Stimulated activated CD8-positive, alpha-beta memory T cell treated with anti-CD3 and anti-CD28 coated beads, Interleukin-12 subunit alpha, Interleukin-12 subunit beta, amount 100 ng/mL, for 4 hours (primary cell): Measurements from ENCODE around the gene OSBPL3.

Source experiments
- DNase-seq: peaks from one replicate; pipeline ENCODE4 v3.0.0-alpha.2; 2020; ENCODE audit warnings: low read depth

The OSBPL3 gene

DNA sequence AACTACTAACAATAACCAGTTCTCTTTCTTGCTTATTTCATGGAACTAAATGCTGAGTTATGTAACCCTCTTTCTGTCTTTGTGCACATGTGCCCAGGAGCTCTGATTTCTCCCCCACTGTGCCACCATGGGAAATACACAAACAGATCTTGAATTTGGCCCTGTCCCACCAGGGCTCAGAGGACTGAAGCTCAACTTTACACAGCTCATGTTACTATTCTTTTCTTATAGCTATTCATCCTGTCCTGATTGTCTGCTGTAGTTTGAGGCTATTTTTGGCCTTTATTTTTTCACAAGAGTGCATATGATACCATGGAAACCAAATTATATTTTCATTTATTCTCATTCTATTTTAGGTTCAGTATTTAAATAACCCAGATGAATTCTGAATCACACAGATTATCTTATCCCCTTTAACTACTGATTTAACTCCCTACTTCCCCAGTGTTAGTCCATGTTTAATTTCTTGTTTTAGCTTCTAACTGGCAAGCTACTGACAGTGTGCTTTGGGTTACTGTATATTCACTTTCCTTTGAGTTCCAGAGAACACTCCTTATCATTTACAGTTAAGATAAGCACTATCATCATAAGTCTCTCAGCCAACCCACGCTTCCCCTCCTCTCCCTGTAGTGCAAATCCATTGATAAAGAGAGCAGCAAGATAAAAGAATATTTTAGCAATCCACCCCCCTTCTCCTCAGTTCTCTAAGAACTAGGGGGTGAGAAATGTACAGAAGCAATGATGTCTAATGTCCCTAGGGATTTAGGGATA is 150.9 kb downstream of the OSBPL3 start:
- DNase-seq, result no peak

DNA sequence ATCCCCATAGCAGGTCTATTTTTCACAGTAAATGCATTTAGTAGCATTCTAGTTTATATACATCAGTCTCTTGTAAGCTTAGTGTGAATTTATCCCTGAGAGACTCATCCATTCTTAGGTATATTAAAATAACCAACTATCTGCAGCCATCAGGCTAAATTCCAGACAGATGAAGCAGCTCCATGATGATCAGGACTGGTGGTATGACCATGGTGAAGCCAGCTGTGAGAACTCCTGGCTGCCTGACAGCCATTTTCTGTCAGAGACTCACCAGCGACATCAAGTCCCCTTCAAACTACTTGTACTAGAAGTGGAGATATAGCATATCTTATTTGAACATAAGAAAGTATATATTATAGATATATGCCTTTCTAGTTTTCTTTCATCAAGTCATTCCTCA is 152.4 kb downstream of the OSBPL3 start:
- DNase-seq, result no peak

DNA sequence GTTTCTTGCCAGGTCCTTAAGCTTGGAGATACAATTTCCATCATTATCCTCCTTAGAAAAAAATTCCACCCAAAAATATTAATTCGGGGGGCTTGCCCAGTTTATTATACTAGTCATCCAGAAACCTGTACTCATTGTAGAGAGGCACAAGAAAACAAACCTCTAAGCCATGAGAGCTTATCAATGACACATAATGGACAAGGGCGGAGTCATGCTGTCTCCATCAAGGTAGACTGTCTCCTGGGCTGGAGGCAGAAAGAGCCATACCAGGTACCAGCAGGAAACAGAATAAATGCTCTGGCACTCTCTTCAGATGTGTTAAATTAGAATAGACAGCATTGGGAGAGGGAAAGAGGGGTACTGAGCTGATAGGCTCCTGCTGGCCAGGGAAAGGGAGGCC is 153.0 kb downstream of the OSBPL3 start:
- no peak for DNase-seq

DNA sequence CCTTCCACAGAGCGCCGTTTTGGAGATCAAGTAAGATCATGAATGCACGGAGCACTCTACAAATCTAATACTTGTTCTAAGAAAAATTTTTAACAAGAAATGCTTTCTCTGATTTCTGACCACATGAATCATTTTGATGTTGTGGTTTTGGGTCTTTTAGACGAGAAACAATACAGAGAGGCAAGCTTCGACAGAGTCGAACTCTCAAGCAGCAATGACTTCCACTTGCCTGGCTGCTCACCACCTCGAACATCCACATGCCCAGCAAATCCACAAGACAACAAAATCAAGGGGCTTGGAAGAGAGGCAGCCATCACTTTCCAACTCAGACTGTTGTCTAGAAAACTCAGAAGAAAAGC is 153.3 kb downstream of the OSBPL3 start:
- no peak for DNase-seq

DNA sequence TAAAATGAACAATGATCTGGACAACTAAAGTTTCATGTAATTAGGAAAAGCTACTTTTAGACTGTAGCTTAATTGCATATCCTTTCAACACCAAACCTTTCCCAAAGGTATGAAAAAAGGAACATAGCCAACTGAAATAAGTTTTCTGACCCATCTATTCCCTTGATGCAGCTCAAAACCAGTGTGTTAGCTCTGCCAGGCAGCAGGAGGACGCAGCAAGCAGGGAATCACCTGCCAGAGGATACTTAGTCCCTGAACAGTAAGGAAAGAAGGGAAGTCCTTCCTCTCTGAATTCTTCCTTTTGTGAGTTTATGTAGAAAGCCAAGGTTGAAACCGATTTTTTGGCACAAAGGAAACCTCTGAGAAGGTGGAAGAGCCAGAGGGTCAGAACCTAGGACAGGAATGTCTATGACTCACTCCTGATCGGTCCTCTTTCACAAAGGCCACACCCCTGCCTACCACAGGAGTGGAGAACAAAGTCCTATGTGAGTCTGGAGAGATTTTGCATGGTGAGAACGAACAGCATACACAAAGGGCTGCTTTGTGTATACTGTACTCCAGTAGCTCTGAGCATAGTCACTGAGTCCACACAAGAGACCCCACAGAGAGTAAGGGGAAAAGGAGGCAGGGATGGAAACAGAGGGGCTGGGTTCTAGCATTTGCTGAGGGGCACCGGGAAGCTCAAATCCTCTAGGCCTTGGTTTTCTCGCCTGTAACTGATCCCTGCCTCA is 153.9 kb downstream of the OSBPL3 start:
- no peak for DNase-seq

DNA sequence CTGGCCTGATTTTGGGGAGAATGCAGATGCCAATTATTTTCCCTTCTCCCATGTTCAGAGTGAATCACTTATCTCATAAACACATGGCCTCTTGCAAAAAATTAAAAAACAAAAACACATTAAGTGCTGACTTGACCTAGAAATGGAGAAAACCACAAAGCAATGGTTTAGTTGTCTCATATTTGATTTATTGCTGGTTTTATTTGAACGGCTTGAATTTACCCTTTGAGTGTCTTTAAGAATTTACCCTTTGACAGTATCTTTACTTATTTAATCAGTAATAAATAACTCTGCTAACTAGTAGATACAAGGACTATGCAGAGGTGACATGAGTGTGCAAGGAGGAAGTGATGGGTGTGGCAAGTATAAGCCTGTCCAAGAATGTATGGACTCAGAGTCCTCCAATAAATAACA is 154.6 kb downstream of the OSBPL3 start:
- no peak for DNase-seq

DNA sequence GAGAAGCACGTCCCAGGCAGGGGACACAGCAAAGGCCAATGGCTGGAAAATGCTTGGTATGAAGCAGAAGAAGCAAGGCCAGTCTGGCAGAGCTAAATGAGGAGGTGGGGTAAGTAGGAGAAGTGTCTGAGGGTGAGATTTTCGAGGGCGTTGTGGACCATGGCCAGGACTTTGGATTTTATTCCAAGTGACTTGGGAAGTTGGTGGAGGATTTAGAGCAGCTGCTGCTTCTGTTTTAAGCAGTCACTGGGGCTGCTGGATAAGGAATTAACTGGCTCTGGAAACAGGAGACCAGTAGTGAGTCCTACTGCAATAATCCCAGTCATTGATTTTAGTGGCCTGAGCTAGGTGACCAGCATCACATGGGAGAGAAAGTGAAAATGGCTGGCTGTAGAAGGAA is 155.1 kb downstream of the OSBPL3 start:
- DNase-seq, result no peak

DNA sequence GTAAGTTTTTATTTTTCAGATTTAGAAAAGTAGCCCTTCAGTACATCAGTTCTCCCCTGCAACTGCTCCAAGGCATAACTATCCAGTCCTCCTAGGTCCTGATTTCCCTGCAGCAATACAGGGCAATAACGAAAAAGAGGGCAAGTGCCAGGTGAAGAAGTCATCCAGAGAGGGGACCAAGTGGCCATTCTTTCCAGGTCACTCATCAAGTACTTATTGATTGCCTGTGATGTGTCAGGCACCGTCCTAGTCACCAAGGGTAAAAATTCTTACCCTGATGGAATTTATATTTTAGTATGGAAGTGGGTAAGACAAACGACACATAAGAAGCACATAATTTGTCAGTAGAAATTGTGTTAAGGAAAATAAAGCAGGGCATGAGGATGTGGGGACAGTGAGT is 155.6 kb downstream of the OSBPL3 start:
- DNase-seq, result no peak

DNA sequence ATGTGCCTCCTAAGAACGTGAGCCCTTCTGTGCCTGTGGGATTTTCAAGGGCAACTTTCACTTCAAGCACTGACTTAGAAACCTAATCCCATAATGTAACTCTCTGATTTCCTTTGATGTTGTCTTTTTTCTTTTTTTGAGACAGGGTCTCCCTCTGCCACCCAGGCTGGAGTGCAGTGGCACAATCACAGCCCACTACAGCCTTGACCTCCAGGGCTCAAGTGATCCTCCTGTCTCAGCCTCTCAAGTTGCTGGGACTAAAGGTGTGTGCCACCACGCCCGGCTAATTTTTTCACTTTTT is 158.3 kb downstream of the OSBPL3 start:
- DNase-seq, result no peak

DNA sequence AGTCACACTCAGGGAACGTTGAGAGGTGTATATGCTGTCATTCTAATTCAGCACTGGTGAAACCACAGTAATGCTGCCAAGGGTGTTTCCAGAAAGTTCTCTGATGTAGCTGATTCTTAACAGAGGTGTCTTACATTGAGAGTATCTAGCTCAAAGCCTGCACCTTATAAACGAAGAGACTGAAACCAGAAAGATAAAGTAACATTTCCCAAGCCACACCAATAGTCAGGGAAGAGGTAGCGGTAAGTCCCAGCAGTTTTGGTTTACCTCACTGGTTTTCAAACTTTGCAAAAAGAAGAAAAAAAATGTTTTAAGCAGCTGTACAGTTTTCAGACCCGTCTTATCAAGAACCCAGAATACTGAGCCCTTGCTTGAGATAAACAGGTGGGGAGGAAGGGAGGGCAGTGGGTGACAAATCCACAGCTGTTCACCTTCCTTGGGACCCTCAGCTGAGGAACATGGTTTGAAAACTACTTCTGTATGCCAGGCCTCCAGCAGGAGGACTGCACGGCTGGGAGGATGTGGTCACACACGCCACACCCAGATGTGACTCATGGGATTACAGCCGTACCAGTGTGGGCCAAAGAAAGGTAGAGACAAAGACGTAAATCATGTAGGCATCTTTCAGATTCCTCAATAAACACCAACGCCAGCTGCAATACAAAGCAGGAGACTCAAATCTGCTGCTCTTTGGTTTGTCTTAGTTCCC is 158.8 kb downstream of the OSBPL3 start:
- DNase-seq, result peak; percentile 60

DNA sequence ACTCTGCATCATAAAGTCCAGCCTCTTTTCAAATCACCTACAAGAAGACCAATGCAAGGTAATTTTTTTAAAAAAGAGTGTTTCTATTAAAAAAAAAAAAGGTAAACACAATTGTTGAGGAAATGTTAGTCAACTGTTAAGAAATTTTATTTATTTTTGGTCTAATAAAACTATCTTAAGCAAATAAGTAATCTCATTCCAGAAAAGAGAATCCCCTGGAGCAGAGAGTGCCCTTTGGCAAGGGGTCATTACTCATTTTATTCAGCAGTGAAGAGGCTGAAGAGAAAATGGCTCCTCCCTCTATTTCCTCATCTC is 159.3 kb downstream of the OSBPL3 start:
- no peak for DNase-seq

DNA sequence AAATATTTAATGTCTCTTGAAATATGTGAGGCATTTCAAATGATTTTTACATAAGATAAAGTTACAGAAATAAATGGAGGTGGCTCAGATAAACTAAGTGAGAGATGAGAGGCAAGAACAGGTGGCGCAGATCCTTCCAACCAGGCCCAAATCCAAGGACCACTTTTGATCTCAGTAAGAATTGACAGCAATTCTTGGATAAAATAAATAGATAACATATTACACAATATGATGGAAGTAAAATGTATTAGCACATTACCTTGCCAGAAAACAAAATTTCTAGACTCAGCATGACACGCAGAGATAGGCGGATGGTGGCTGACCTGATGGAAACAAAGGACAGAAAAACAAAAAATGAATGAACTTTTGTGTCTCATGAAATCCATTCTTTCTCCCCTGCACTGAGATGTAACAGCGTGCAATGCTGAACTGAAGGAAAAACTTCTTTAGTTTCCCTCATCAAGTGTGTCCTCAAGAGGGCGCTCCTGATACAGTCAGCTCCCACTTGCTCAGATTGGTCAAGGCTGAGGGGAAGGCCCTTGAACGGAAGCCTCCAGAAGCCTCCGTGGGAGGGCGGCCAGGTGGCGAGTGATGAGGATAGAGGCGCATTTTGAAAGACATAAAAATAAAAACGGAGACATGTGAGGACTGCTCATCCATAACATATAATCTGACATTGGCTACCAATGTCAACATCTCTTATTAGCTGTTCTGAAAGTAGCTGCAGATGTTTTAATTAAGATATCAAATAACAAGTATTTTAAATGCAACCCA is 159.9 kb downstream of the OSBPL3 start:
- DNase-seq, result peak; percentile 37

DNA sequence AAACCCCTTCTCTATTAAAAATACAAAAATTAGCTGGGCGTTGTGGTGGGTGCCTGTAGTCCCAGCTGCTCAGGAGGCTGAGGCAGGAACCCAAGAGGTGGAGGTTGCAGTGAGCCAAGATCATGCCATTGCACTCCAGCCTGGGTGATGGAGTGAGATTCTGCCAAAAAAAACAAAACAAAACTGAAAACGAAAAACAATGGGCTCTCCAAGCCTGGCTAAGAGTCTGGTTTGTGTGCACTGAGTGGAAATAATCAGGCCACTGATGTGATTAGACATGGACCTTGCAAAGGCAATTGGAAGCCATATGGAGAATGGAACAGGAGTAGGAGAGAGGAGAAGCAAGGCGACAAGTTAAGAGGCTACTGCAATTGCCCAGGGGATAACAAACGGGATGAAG is 162.6 kb downstream of the OSBPL3 start:
- no peak for DNase-seq

DNA sequence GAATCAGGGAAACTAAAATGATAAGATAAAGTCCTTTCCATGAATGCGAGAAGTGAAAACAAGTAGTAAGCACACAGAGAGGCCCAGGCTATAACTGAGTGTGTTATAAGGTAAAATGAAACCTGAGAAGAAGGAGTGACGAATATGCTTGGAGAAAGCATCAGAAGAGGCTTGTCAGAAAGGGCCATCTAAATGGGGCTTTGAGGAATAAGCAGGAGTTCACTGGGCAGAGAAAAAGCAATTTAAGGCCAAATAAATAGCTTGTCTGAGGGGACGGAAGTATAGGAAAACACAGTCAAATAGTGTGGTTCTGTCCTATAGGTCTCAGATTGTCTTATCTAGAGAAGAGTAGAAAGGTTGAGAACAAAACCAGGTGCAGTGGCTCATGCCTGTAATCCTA is 163.1 kb downstream of the OSBPL3 start:
- DNase-seq, result no peak

DNA sequence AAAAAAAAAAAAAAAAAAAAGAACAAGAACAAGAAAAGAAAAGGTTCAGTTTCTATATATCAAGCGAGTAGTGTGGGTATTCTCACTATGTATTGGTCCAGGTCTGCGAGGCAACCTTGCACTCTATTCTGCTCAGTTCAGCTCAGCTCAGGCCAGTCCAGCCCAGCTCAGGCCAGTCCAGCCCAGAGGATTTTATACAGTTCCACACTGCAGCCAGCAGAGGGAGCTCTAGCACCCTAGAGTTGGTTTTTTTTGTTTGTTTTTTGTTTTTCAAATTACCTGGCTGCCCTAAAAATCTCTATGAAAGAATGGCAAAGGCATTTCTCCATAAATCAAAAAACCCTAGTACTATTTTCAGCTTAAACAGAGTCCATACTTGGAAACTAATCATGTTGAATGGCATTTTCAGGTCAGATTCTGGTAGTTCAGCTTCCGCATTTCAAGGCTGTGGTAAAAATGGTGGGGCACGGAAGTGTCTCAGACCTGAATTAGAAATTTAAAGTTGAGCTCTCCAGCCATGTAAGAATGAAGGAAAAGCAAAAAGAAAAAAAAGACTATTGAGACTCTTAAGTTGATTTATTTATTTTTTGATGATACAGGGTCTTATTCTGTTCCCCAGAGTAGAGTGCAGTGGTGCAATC is 167.6 kb downstream of the OSBPL3 start:
- no peak for DNase-seq

DNA sequence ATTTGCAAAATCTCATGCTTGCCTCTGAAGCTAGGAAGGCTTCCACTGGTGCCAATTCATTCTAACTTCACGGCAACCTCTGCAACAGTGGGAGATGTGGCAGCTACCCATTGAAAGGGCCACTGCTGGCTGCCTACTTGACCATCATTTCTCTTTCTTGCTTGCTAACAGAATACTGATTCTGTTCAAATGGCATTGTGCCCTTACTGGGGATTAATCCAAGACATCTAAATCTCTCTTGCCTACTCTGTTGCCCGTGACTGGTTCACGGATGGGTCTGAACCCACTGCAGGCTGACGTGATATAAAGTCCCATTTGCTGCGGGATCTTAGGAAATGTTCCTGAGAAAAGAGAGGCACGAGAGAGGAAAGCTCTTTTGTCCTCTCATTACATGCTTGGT is 171.5 kb downstream of the OSBPL3 start:
- DNase-seq, result no peak

DNA sequence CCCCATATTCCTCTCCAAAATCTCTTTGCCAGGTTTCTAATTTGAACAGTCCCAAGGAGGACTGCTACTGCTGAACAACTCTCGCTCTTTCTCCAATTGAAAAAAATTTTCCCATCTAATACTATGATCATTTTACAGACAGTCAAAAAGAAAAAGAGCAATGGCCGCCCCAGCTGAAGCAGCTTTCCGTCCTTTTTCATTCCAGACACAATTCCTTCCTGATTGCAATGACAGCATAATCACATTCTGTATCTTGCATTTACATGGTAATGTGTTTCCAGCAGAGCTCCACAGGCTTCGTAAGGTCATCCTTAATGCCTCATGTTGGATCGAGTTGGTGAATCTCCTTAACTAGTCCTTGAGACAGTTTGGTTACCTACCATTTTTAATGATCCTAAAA is 177.7 kb downstream of the OSBPL3 start:
- no peak for DNase-seq

DNA sequence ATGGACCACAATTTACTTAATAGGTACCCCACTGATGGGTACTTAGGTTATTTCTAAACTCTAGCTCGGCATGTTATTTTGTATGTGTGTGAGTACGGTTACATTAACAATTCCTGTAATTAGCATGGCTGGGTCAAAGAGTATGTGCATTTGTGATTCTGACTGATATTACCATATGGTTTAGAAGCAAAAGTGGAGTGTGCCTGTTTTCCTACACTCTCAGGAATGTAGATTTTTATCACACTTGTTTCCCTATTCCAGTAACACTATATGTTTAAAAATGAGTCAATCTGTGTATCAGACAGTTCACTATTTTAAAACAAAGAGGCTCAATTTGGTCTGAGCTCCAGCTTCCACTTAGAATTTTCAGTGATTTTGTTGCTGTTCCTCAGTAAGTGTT is 178.1 kb downstream of the OSBPL3 start:
- no peak for DNase-seq

DNA sequence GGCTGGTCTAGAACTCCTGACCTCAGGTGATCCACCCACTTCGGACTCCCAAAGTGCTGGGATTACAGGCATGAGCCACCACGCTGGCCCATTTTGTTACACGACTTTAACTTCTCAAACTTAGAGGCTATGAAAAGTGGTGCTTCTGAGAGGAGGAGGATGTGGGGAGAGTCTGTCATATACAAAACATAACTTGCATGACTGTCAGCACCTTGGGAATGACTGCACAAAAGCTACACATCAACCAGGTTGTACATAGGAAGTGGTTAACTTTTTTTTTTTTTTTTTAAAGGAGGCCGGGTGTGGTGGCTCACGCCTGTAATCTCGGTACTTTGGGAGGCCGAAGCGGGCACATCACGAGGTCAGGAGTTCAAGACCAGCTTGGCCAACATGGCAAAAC is 179.3 kb downstream of the OSBPL3 start:
- DNase-seq, result no peak

DNA sequence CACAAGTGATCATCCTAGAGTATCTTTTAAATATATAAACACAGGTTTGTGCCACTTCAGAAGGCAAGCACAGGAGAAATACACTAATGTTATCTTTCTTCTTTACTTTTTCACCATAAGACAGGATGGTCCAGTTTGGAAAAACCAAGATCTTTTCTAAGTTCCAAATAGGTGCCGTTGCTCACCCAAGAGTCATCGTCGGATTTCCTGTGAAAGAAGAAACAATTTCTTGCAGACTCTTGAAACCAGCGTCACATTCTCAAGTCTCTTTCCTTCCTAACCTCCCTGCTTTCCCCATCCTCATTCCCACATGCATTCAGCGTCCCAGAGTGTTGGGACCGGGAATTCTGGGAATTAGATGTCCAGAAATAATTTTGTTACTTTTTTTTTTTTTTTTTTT is 179.9 kb downstream of the OSBPL3 start:
- no peak for DNase-seq

DNA sequence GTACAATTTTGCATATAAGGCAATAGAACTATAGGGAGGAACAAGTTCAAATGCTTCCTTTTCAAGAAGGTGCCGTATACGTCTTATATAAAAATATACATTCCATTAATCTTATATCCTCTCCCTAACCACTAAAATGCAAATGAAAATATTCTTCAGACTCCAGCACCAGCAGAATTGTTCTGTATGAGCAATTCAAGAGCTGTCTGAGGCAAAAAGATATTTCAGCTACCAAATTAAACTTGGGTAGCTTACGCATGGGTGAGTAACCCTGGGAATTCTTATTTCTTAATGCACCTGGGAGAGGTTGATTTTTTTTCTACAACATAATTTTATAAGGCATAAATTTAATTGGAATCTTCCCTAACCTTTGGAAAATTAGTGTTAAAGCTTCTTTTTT is 180.5 kb downstream of the OSBPL3 start:
- DNase-seq, result no peak

DNA sequence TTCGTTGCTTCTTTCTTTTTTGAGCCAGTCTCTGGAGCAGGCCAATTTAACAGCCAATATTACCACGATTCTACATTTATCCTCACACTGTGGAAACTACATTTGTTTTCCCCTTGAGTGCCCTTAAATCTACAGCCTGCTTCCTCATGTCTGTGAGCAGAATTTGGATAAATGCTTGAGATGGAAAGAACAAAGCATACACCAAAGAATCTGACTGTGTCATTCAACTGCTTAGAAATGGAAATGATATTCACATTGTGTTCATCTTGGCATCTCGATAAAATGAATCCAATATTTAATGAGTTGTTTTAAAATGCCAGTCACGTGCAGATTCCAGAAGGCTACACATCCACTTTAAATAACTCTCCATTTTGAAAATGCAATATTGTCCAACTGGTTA is 181.7 kb downstream of the OSBPL3 start:
- no peak for DNase-seq
